Suprapubic skin (tissue), 3 donors: ENCODE data around the gene HS3ST6.

Experiments
- POLR2A ChIP-seq, 2 donors: fragments of 450-650 bp; IDR thresholded peaks; one replicate each; pipeline ENCODE4 v1.6.1; 2017; ENCODE audit warnings: antibody characterized with exemption in 2 of 2, mild to moderate bottlenecking in 2 of 2, moderate library complexity in 2 of 2
- TF ChIP-seq, protein P1 (sequence below), 2 donors: fragments of 200-600 bp in 1 of 2; fragments of 450-650 bp in 1 of 2; sonication (generic) in 1 of 2; IDR thresholded peaks; one replicate each; pipeline ENCODE4 v1.5.1; 2016 to 2019; ENCODE audit warnings: antibody characterized with exemption in 2 of 2, mild to moderate bottlenecking in 1 of 2, moderate library complexity in 1 of 2

- no peak for TF ChIP-seq POLR2A (IDR thresholded peaks at IDR 0.05)
- TF ChIP-seq, protein P1, sequence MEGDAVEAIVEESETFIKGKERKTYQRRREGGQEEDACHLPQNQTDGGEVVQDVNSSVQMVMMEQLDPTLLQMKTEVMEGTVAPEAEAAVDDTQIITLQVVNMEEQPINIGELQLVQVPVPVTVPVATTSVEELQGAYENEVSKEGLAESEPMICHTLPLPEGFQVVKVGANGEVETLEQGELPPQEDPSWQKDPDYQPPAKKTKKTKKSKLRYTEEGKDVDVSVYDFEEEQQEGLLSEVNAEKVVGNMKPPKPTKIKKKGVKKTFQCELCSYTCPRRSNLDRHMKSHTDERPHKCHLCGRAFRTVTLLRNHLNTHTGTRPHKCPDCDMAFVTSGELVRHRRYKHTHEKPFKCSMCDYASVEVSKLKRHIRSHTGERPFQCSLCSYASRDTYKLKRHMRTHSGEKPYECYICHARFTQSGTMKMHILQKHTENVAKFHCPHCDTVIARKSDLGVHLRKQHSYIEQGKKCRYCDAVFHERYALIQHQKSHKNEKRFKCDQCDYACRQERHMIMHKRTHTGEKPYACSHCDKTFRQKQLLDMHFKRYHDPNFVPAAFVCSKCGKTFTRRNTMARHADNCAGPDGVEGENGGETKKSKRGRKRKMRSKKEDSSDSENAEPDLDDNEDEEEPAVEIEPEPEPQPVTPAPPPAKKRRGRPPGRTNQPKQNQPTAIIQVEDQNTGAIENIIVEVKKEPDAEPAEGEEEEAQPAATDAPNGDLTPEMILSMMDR (IDR thresholded peaks at IDR 0.05) = no peak
Observed at GRCh38 chr16:1933097-1933661, 15.0 kb upstream of the HS3ST6 start.
